ENCODE results near the gene UBE2N. TPM values are rescaled to one million over a fixed set of nuclear protein-coding genes. Genes with fewer than 3 reads are reported as not detected.

UBE2N gene
- total RNA-seq, 1 experiment from 2014 or later: 205 TPM

GRCh38 chr12:93443576-93443975 is 1.8 kb upstream of the UBE2N start:
- ChIA-PET POLR2A (ENCODE audit: unreplicated experiment) (interaction anchor here (0.6 kb wide), 1 partner anchor 365 kb away, joined by 3 read pairs; no protein-coding TSS in a partner anchor), CTCF (interaction anchor here (0.6 kb wide), 1 partner anchor 516 kb away, joined by 4 read pairs; no protein-coding TSS in a partner anchor)
- TF ChIP-seq CTCF (conservative IDR thresholded peaks at IDR 0.05; ENCODE audit: low read depth, low read length) (no peak), EZH2phosphoT487 (IDR thresholded peaks at IDR 0.05; ENCODE audit: borderline replicate concordance, low read length) (no peak), EZH2 (IDR thresholded peaks at IDR 0.05; ENCODE audit: low read length, unreplicated experiment) (no peak)
- Histone ChIP-seq H3K4me3 (ENCODE audit: low read length) (no peak overlapping the region), H2AFZ (ENCODE audit: low read length) (no peak overlapping the region), H3K4me2 (ENCODE audit: low read length) (no peak overlapping the region), H4K20me1 (ENCODE audit: low read length) (peaks cover 25% of the 10 kb centered on the region), H3K36me3 (ENCODE audit: low read depth, low read length) (no peaks in the 10 kb centered on the region), H3K27ac (ENCODE audit: low read length) (no peak overlapping the region), H3K9me3 (ENCODE audit: low read length) (no peaks in the 10 kb centered on the region), H3K79me2 (ENCODE audit: low read length) (peaks cover 32% of the 10 kb centered on the region), H3K9ac (ENCODE audit: low read length) (no peak overlapping the region), H3K4me1 (ENCODE audit: insufficient read depth, low read length) (peaks cover 26% of the 10 kb centered on the region), H3K9me2 (replicated peaks; ENCODE audit: low read length) (no peaks in the 10 kb centered on the region), H3F3A (ENCODE audit: low read length, unreplicated experiment) (no peaks in the 10 kb centered on the region), H3K27me3 (ENCODE audit: low read length) (no peaks in the 10 kb centered on the region)
- DNase-seq: no peak
- intact Hi-C loops (cut with micrococcal nuclease): loop anchor here (10.0 kb wide), 1 partner anchor 661 kb away; no protein-coding TSS in a partner anchor
- no peak for ATAC-seq
- no TSS peak for BruUV-seq (replicated peaks)

- no peaks in the 10 kb centered on the region for H3K9me2 ChIP-seq (replicated peaks; ENCODE audit: low read length)
- H3K79me2 ChIP-seq (ENCODE audit: low read length): peaks cover 41% of the 10 kb centered on the region
- H3F3A ChIP-seq (ENCODE audit: low read length, unreplicated experiment): no peaks in the 10 kb centered on the region
- H3K4me3 ChIP-seq (ENCODE audit: low read length): peak overlapping the region; percentile 86
- no peaks in the 10 kb centered on the region for H3K36me3 ChIP-seq (ENCODE audit: low read depth, low read length)
- H4K20me1 ChIP-seq (ENCODE audit: low read length): peaks cover 34% of the 10 kb centered on the region
- peak overlapping the region; percentile 95 for H3K9ac ChIP-seq (ENCODE audit: low read length)
- CTCF ChIA-PET: interaction anchor here (0.6 kb wide), 1 partner anchor 515 kb away, joined by 4 read pairs; no protein-coding TSS in a partner anchor
- intact Hi-C loops (cut with micrococcal nuclease): loop anchor here (10.0 kb wide), 1 partner anchor 662 kb away; no protein-coding TSS in a partner anchor
- peak overlapping the region; percentile 59 for H3K27ac ChIP-seq (ENCODE audit: low read length)
- H3K9me3 ChIP-seq (ENCODE audit: low read length): no peaks in the 10 kb centered on the region
- peak; percentile 1; the same call in 1 of the 2 replicates for ATAC-seq
- peak overlapping the region; percentile 91 for H3K4me2 ChIP-seq (ENCODE audit: low read length)
- H3K27me3 ChIP-seq (ENCODE audit: low read length): no peaks in the 10 kb centered on the region
- H3K4me1 ChIP-seq (ENCODE audit: insufficient read depth, low read length): peaks cover 27% of the 10 kb centered on the region
- H2AFZ ChIP-seq (ENCODE audit: low read length): peak overlapping the region; percentile 84
- DNase-seq: peak; percentile 24
- TSS peak; percentile 85 for BruUV-seq (replicated peaks)
- POLR2A ChIA-PET (ENCODE audit: unreplicated experiment): interaction anchor here (0.5 to 0.6 kb wide), 2 partner anchors 366 to 696 kb away, joined by 3 read pairs; no protein-coding TSS in a partner anchor
- TF ChIP-seq EZH2phosphoT487 (IDR thresholded peaks at IDR 0.05; ENCODE audit: borderline replicate concordance, low read length) (no peak), EZH2 (IDR thresholded peaks at IDR 0.05; ENCODE audit: low read length, unreplicated experiment) (no peak), CTCF (conservative IDR thresholded peaks at IDR 0.05; ENCODE audit: low read depth, low read length) (no peak)
These were observed 929 bp upstream of the UBE2N start for GRCh38 chr12:93442411-93443340.

Data from PC-3 (cell line).